OCI-LY3 (cell line): ENCODE data around the gene PPP6R2.

Experiments used
- CTCF ChIP-seq: fragments of 200-600, 300-600 bp; sonication (generic); IDR thresholded peaks from 2 replicates; pipeline ENCODE4 v1.5.1; 2014; ENCODE audit warnings: antibody characterized with exemption, low read length, low read depth
- EZH2phosphoT487 ChIP-seq: fragments of 200-600 bp; shearing (Covaris generic); IDR thresholded peaks from 2 replicates; pipeline ENCODE4 v1.6.1; 2018; ENCODE audit warnings: antibody characterized with exemption, mixed run types, low read depth

GRCh38 chr22:50425179-50425916 lies 82.2 kb downstream of the PPP6R2 start:
- TF ChIP-seq CTCF = no peak
- no peak for TF ChIP-seq EZH2phosphoT487
